Measurements from ENCODE around the gene RPS3.
"Not testable (repeated sequence)": the region's sequence is repeated elsewhere in the genome, so short reads cannot be mapped to it uniquely, and the experiment has no call there.

RPS3 gene

DNA sequence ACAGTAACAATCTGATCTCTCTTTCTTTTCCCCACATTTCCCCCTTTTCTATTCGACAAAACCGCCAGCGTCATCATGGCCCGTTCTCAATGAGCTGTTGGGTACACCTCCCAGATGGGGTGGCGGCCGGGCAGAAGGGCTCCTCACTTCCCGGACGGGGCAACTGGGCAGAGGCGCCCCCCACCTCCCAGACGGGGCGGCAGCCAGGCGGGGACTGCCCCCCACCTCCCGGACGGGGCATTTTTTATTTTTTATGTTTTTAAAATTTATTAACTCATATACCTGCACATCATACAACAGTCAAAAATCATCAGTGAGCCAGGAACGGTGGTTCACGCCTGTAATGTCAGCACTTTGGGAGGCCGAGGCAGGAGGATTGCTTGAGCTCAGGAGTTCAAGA lies 20.5 kb upstream of the RPS3 start:
- not testable (repeated sequence) for DNase-seq (ENCODE audit: low read depth in 4 of 4, low spot score in 1 of 4)

DNA sequence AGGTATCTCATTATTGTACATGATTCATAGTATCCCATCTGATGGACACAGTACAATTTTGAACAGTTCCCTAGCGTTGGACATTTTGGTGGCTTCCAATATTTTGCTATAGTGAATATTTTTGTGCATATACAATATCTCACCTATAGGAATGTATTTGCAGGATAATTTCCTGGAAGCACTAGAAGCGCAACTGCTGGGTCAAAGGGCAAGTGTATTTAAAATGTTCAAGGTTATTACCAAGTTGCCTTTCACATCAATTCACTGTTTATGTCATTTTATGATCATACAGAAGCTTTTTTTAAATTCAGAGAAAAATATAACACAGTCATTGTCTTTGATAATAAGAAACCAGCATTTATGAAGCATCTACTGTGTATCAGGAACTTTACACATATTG lies 19.1 kb upstream of the RPS3 start:
- DNase-seq (ENCODE audit: low read depth in 4 of 4, low spot score in 1 of 4): no peak

DNA sequence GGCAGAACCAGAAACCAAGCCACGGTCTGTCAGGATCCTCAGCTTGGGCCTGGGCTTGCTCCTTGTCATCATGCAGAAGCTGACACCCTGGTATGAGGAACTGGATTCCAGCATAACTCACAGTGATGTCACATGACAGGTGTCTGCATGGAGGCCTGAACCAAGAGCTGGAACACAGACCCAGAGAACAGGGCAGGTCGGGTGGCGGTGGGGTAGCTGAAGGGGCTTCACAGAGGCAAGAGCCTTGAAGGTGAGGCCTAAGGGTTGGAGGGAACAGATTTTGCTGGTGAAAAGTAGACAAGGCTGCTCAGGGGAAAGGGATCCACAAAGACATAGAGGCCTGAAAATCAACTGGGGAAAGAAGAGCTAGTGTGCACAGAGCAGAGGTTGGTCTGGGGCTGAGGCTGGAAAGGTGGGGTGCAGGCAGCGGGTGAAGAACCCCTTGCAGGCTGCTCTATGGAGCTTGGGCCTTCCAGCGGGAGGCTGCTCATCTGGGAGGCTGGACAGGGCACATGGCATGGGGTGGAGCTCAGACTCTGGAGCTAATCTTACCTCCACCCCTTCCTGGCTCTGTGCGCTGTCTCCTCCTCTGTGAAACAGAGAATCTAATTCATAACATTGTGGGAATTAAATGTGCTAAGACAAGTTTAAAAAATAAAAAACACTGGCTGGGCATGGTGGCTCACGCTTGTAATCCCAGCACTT lies 18.4 kb upstream of the RPS3 start:
- no peak for DNase-seq (ENCODE audit: low read depth in 4 of 4, low spot score in 1 of 4)

DNA sequence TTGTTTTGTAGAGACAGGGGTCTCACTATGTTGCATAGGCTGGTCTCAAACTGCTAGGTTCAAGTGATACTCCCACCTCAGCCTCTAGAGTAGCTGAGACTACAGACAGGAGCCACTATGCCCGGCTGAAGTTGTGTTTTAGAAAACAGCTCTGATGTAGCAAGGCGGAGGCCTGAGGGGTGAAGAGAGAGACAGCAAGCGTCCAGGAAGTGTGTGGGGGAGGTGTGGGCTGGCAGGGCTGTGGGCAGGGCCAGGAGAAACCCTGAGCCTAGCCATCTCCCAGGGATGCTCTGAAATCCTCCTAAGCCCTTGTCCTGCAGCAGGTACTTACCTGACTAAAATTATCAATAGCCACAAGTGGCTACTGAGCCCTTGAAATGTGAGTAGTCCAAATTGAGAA lies 16.1 kb upstream of the RPS3 start:
- DNase-seq (ENCODE audit: low read depth in 4 of 4, low spot score in 1 of 4): no peak

DNA sequence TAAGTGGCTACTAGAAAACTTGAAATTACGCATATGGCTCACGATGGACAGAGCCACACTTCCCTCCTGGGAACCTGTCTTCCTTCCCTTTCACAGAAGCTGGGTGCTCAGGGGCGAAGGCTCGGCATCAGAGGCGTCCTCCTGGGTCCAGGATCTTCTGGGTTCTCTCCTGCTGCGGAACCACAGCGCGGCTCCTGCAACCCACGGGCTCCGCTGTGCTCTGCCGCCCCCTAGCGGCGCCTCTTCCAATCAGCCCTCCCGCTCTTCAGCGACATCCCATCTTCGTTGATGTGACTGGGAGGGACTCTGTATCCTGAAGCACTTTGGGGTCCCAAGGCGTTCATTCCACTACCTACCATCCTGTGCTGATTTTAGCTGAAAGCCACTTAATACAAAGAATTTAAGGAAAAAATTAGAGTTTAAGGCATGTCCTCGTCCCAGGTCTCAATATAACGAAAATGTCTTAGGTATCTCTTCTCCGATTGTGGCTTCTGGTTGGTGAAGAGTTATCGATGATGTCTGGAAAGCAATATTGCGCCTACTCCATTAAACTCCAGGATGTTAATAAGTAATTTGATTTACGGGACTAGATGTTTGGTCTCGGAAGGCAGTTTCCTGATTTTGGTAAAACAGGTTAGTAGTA lies 14.8 kb upstream of the RPS3 start:
- DNase-seq (ENCODE audit: low read depth in 4 of 4, low spot score in 1 of 4): peak; percentile 52 to 77 (median 63)

DNA sequence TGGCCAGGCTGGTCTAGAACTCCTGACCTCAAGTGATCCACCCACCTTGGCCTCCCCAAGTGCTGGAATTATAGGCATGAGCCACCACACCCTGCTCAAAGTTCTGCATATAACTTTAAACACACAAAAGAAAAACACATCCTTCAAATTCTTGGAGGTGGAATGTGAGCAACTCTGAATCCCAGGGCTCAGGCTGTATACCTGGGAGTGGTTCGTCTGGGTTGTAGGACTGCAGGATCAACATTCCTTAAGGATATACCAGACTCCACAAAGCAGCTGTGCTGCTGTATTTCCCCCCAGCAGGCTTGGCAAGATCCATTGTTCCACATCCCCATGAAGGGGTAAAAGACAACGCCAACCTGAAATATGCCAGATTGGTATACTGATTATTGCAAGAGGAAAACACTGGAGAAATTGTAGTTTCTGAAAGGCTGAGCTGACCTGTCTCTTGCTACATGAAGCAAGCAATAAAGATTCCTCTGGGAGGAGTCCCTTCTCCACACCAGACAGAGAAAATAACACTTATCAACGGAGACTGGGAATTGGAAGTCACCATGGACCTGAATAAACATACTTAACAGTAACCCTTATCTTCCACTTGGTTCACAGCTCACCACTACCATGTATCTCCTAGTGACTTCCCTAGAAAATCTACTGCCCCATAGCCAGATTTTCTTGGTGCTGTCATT lies 12.2 kb upstream of the RPS3 start:
- no peak for DNase-seq (ENCODE audit: low read depth in 4 of 4, low spot score in 1 of 4)

DNA sequence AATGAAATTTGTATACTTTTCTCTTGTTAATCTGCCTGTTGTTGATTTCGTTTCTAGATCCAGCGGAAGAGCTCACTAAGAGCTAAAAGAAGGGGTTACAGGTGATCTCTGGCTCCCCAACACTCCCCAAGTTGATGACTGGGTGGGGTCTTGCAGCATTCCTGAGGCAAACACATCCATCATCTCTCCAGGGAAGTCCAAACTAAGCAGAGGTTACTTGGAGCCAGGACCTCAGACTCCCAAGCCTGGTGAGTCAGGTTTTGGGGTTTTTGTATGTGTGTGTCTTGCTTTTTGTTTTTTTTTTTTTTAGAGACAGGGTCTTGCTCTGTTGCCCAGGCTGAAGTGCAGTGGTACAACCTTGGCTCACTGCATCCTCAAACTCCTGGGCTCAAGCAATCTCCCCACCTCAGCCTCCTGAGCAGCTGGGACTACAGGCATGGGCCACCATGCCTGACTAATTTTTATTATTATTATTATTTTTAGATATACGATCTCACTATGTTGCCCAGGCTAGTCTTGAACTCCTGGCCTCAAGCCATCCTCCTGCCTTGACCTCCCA lies 11.5 kb upstream of the RPS3 start:
- DNase-seq (ENCODE audit: low read depth in 4 of 4, low spot score in 1 of 4): no peak

DNA sequence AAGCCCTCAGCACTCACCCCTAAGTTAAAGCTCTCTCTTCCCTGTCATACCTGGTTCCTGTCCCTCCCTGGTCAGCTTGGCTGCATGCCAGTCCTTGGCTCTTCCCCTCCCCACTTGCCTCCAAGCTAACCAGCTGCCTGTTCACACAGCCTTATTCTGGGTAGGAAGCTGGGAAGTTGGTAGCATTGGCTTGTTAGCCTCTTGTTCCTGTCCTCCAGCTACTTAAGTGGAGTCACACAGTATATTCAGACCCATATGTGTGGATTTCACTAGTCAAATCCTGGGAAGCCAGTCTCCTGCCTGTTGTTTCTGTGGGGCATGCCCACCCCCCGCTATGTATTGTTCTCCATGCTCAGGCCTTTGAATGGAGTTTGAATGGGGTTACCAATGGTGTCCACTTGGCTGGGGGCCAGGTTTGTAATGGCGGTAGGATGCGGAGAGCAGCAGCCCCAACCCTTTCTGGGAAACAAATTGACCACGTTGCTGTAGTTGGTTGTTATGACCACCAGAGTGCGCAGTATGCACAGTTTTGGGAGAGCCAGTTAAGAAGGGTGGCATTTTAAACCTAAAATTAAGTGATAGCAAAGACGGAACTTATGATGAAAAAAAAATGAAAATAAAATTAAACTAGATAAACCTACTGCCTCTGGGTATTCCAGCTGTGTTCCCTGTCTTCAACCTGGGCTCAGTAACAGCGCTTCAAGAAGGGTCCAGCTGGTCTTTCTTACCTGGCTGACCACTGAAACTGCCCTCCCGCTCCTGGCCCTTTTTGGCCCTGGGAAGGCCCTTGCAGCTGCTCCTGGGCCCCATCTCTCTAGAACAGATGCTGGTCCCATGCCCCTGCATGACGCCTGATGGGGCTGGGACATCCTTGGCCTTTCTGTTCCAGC lies 10.7 kb upstream of the RPS3 start:
- DNase-seq (ENCODE audit: low read depth in 4 of 4, low spot score in 1 of 4): peak; percentile 38 to 48 (median 42)

DNA sequence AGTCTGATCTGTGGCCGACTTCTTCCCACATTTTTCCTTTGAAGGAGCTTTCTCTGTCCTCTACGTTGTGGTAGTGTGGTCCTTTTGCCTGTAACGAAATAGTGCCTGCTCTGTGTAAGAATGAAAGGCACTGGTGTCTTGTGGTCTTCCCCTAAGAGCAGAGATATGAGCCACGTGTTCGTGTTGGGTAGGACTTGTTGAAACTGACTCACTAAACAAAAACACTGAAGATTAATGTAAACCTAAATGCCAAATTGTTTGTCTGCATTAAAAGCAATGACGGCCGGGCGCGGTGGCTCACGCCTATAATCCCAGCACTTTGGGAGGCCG lies 10.1 kb upstream of the RPS3 start:
- DNase-seq (ENCODE audit: low read depth in 4 of 4, low spot score in 1 of 4): no peak

DNA sequence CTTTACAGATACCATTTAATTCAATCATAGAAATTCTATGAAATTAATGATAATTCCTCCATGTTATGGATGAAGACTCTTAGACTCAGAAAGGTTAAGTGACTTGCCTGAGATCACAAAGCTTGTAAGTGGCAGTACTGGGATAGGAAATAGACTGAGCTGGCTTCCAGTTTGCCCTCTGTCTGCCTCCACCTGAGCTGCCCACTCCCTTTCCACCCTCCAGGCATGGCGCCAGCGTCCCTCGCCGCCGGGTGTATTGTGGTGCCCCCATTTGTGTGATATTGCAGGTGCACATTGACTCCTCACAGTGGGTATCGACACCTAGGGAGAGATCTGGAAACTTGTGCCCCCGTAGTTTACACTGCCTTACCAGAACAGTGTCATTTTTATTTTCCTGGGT lies 9.4 kb upstream of the RPS3 start:
- no peak for DNase-seq (ENCODE audit: low read depth in 4 of 4, low spot score in 1 of 4)

DNA sequence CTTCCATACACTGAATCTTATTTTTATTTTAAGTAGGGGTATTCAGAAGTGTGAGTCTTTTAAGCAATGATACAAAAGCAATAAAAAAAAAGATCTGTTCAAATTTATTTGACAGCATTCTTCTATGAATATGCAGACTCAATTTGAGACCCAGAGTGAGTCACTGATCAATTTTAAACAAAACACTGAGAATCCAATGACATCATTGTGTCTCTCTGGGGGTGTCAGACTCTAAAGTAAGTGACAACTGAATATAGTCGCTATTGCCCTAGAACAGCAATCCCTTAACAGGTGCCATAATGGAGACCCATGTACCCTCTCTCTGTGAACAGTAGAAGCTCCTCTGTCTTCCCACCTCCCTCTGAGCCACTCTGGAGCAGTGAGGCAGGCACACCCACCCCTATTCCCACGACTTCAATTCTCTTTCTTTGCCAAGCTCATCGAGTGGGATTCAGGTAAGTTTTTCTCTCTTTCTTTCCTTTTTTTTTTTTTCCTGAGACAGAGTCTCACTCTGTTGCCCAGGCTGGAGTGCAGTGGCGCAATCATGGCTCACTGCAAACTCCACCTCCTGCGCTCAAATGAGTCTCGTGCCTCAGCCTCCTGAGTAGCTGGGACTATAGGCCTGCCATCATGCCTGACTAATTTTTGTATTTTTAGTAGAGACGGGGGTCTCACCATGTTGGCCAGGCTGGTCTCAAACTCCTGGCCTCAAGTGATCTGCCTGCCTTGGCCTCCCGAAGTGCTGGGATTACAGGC lies 5.1 kb upstream of the RPS3 start:
- no peak for DNase-seq (ENCODE audit: low read depth in 4 of 4, low spot score in 1 of 4)

DNA sequence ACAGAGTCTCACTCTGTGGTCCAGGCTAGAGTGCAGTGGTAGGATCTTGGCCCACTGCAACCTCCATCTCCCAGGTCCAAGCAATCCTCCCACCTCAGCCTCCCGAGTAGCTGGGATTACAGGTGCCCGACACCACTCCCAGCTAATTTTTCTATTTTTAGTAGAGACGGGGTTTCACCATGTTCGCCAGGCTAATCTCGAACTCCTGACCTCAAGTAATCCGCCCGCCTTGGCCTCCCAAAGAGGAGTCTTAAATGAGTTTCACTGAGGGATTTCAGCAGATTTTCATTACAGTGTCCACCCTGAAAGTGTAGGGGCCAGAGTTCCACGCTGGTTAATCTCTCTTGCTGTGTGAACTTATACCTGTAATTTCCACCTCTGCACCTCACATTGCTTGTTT lies 412 bp upstream of the RPS3 start:
- no peak for DNase-seq (ENCODE audit: low read depth in 4 of 4, low spot score in 1 of 4)

DNA sequence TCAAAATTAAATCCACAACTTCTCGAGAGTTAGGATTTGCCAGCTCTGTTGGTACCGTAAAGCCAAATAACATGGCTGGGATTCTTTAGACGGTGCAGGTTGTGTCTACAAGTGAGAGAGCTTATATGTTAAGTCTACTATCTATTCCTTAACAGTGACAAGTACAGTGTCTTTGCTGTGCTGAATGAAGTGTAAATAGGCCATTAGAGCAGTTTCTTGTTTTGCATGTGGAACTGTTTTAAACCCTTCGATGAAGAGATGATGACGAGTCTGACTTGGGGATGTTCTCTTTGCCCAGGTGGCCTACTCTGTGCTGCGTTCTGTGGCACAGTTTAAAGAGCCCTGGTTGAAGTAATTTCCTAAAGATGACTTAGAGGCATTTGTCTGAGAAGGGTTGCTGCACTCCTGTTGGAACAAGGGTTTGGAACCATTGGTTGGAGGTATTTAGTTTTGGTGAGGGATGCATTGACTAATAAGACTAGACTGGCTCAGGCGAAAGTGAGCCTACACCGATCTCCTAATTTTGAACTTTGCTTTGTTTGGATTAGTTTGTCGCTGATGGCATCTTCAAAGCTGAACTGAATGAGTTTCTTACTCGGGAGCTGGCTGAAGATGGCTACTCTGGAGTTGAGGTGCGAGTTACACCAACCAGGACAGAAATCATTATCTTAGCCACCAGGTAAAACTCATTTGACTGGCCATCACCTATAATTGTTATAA lies 988 bp downstream of the RPS3 start:
- no peak for DNase-seq (ENCODE audit: low read depth in 4 of 4, low spot score in 1 of 4)

DNA sequence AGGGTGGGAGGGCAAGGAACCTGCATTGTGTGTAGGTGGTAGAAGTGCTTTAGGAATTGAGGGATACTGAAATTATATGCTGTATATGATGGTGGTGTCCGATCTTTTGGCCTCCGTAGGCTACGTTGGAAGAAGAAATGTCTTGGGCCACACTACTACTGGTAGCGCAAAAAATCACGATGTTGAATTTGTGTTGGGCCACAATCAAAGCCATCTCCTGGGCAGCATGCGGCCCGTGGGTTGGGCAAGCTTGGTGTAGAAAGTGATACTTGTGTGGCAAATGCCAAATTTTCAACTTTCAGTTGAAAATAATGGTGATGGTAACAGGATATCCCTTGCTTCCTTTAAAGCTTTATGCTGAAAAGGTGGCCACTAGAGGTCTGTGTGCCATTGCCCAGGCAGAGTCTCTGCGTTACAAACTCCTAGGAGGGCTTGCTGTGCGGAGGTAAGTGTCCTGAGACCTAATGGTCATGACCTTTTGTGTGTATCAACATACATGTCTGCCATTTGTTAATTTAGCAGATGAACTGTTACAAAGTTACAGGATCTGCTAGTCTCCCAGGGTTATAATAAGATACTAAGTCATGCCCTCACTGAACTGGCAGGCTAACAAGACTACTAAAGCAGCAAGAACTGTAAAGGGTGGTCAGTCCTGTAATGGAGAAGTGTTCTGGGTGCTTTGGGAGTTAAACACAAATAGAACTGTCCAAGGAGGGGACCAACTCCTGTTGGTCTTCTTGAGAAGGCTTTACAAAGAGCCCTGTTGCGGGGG lies 2.9 kb downstream of the RPS3 start:
- no peak for DNase-seq (ENCODE audit: low read depth in 4 of 4, low spot score in 1 of 4)

DNA sequence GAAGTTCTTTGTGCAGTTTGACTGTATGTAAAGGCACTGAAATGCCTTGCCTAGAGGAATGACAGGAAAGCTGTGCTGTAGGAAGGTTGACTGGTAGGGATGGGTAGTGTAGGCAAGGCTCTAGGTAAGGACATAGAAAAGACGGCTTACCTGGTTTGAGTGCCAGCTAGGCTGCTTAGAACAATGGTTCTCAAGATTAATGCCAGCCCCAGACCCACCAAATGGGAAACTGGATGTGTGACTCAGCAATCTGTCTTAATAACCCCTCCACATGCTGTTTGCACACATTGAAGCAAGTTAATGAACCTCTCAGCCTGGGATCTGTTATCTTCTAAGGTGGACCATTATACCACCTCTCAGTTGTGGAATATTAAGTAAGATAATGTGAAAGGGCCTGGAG lies 3.7 kb downstream of the RPS3 start:
- no peak for DNase-seq (ENCODE audit: low read depth in 4 of 4, low spot score in 1 of 4)

DNA sequence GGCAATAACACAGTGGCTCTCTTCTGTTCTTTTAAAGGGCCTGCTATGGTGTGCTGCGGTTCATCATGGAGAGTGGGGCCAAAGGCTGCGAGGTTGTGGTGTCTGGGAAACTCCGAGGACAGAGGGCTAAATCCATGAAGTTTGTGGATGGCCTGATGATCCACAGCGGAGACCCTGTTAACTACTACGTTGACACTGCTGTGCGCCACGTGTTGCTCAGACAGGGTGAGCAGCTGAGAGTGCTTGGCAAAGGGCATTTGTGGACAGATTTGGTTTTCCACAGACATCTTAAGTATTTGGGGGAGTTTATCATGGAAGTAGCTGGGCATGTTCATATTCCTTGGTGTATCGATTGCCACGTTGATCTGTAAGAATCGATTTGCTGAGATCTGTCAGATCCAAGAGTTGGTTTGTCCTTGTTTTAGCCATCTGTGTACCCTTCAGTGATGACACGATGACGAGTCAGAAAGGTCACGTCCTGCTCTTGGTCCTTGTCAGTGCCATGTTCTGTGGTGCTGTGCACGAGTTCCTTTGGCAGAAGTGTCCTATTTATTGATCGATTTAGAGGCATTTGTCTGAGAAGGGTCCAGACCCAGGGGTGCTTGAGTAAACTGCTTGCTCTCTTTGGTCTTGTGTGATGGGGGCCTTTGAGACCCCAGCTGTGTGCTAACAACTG lies 4.8 kb downstream of the RPS3 start:
- DNase-seq (ENCODE audit: low read depth in 4 of 4, low spot score in 1 of 4): no peak

DNA sequence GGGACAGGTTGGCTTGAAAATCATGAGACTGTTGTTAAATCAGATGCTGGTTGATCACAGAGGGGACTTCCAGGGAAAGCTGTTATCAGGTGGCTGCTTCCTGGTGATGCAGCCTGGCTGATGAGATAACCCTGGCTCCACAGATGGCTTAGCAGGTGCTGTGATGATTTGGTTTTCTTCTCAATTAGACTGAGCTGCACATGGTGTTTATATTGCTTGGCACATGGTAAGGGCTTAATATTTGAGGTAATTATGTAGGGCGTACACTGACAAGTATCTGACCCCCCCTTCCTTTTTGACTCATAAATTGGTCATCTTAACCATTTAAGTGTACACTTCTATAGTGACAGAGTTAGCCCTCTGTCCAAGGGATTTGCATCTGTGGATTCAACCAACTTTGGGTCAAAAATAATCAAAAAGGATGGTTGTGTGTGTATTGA lies 7.0 kb downstream of the RPS3 start:
- DNase-seq (ENCODE audit: low read depth in 4 of 4, low spot score in 1 of 4): no peak

DNA sequence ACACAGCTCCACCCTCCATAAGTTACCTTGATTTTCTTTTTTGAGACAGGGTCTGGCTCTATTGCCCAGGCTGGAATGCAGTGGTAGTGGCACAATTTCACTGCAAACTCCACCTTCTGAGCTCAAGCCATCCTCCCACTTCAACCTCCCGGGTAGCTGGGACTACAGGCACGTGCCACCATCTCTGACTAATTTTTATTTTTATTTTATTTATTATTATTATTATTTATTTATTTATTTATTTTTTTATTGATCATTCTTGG lies 9.6 kb downstream of the RPS3 start:
- no peak for DNase-seq (ENCODE audit: low read depth in 4 of 4, low spot score in 1 of 4)

DNA sequence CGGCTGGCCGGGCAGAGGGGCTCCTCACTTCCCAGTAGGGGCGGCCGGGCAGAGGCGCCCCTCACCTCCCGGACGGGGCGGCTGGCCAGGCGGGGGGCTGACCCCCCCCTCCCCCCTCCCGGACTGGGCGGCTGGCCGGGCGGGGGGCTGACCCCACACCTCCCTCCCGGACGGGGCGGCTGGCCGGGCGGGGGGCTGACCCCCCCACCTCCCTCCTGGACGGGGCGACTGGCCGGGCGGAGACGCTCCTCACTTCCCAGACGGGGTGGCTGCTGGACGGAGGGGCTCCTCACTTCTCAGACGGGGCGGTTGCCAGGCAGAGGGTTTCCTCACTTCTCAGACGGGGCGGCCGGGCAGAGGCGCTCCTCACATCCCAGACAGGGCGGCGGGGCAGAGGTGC lies 10.7 kb downstream of the RPS3 start:
- not testable (repeated sequence) for DNase-seq (ENCODE audit: low read depth in 4 of 4, low spot score in 1 of 4)

All from stimulated activated CD4-positive, alpha-beta T cell treated with anti-CD3 and anti-CD28 coated beads, Interleukin-1b, Interleukin-23, amount 100 ng/mL, for 24 hours (primary cell).